DND-41 (cell line): ENCODE results near the gene HOTAIR.

Source experiments
- EZH2 ChIP-seq: IDR thresholded peaks from 3 replicates; pipeline ENCODE4 v1.6.1; 2012; ENCODE audit warnings: borderline replicate concordance, low read depth, mild to moderate bottlenecking, moderate library complexity, low read length, inconsistent platforms; ENCODE audit not compliant: severe bottlenecking
- TF ChIP-seq, protein P1 (sequence below): IDR thresholded peaks from 2 replicates; pipeline ENCODE4 v1.5.1; 2012; ENCODE audit warnings: borderline replicate concordance, low read length, moderate library complexity, mild to moderate bottlenecking; ENCODE audit not compliant: poor library complexity, severe bottlenecking; ENCODE audit errors: extremely low read depth

DNA sequence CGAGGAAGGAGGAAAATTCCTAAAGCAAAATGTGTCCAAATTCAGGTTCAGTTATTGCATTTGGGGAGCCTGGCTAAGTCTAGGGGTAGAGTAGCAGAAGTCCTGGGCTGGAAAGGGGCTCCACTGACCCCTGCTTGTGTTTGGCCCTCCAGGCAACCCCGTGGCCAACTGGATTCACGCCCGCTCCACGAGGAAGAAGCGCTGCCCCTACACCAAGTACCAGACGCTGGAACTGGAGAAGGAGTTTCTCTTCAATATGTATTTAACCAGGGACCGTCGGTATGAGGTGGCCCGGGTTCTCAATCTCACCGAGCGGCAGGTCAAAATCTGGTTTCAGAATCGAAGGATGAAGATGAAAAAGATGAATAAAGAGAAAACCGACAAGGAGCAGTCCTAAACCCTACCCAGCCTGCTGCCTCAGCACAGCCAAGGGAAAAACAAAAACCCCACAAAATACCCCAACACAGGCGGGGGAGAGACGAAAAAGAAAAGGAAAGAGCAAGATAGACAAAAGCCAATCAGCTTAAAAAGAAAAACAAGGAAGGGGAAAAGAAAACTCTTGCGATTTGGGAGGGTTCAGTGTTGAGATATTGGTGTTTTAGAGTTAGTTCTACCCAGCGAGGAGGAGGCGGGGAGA is 27.6 kb upstream of the HOTAIR start:
- TF ChIP-seq EZH2: no peak
- TF ChIP-seq, protein P1, sequence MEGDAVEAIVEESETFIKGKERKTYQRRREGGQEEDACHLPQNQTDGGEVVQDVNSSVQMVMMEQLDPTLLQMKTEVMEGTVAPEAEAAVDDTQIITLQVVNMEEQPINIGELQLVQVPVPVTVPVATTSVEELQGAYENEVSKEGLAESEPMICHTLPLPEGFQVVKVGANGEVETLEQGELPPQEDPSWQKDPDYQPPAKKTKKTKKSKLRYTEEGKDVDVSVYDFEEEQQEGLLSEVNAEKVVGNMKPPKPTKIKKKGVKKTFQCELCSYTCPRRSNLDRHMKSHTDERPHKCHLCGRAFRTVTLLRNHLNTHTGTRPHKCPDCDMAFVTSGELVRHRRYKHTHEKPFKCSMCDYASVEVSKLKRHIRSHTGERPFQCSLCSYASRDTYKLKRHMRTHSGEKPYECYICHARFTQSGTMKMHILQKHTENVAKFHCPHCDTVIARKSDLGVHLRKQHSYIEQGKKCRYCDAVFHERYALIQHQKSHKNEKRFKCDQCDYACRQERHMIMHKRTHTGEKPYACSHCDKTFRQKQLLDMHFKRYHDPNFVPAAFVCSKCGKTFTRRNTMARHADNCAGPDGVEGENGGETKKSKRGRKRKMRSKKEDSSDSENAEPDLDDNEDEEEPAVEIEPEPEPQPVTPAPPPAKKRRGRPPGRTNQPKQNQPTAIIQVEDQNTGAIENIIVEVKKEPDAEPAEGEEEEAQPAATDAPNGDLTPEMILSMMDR: no peak
